Islet of Langerhans (tissue), 1 donor: Measurements from ENCODE around the gene DIAPH2.

ENCODE experiments used
- FAIRE-seq: peaks from one replicate; lab custom pipeline; 2011; peaks lifted over from hg19 to GRCh38; lab: Jason Lieb, UNC

The DIAPH2 gene

GRCh38 chrX:96978906-96979305, 294.3 kb downstream of the DIAPH2 start:
- no peak for FAIRE-seq

- FAIRE-seq = no peak
Measured at GRCh38 chrX:96979766-96980165, 295.1 kb downstream of the DIAPH2 start.

DNA sequence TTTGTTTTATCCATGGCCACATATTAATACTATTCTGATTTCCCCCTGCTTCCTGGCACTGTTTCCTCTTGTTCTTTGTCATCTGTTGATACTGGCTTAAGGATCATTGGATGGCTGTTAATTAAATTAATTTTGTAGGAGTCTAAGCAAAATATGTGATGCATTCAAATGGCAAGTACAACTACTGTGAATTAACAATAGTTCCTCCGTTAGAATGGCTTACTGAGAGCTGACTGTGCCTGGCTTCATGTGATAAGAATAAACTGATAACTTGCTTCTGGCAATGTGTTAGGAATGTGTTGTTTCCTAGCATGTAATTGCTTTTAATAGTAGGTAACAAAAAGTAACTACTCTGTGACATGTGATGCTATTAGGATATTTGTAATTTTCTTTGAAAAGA, 297.5 kb downstream of the DIAPH2 start:
- no peak for FAIRE-seq

DNA sequence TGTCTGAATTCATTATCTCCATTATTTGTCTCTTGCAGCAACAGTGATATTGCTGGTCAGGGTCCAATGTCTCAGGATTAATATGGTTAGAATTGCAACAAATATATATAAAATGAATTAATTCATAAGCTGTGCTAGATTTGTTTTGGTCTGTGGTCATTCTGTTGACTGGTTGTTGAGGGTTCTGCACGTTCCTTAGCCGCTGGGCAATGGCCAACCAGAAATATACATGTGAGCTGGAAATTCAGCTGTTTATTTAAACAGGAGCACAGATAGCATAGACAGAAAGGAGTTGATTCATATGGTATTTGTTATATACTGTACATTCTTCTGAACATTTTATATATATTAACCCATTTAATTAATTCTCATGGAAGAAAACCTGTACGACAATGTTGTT, 299.9 kb downstream of the DIAPH2 start:
- FAIRE-seq = no peak

- no peak for FAIRE-seq
Measured at GRCh38 chrX:96985046-96985445, 300.4 kb downstream of the DIAPH2 start.

GRCh38 chrX:96987228-96987627, 302.6 kb downstream of the DIAPH2 start:
- FAIRE-seq = no peak

GRCh38 chrX:96989830-96990571, 305.4 kb downstream of the DIAPH2 start:
- no peak for FAIRE-seq

- FAIRE-seq = no peak
Measured at GRCh38 chrX:96994093-96994492, 309.5 kb downstream of the DIAPH2 start.

DNA sequence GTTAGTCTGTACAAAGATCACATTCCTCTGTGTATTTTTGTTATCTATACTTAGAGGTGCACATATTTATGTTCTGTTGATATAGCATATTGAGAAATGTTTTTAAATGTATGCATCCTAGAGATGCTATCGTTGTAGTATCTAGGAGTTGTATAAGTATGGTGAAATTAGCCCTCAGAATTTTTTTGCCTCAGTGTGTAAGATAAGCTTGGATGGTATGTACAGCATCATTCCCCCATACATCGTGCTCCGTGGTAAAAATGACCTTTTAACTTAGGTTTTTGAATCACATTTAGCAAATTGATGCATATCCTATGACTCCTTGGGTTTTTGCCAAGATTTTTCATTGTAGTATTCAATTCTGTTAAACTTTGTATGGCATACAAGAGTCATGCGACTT, 312.6 kb downstream of the DIAPH2 start:
- FAIRE-seq = no peak

DNA sequence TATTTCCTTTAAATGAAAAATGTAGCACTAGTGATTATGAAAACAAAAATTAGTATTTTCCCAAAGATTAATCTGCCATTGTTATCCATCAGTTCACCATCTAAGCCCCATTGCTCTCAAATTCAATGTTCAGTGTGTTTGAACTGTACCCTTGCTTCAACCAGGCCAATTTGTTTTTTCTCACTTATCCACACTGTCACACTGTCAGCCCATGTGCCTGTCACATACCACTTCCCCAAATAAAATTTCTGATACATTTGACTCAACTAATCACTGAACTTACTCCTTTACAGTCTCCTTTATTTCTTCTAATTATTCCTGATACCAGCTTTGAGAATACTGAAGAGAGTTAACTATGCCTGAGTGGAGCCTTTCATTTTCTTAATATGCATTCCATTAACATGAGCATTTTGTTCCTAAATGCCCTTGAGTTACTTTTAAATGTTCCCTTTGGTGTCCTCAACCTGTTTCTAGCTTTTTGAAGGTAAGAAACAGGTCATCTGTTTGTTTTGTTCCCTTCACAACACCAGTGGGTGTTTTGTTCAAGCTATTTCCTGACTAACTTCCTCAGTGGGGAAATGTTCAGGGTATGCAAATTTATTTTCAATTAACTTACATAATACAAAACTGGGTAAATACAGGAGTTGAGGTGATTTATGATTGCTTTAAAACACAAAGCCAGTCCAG, 316.2 kb downstream of the DIAPH2 start:
- FAIRE-seq = no peak

DNA sequence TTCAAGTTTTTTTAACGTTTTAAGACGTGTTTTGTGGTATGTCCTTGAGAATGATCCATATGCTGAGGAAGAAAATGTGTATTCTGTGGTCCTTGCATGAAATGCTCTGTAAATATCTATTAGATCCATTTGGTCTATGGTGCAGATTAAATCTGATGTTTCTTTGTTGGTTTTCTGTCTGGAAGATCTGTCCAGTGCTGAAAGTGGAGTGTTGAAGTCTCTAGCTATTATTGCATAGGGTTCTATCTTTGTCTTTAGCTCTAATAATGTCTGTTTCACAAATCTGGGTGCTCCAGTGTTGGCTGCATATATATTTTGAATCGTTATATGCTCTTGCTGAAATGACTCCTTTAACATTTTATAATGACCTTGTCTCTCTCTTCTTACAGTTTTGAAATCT, 321.5 kb downstream of the DIAPH2 start:
- FAIRE-seq = peak; percentile 47

- FAIRE-seq = no peak
Measured at GRCh38 chrX:97009391-97009790, 324.7 kb downstream of the DIAPH2 start.

- FAIRE-seq = no peak
Measured at GRCh38 chrX:97011540-97011939, 326.9 kb downstream of the DIAPH2 start.

- FAIRE-seq = no peak
Measured at GRCh38 chrX:97016106-97016505, 331.5 kb downstream of the DIAPH2 start.

- no peak for FAIRE-seq
Measured at GRCh38 chrX:97021680-97022079, 337.0 kb downstream of the DIAPH2 start.

- peak; percentile 17 for FAIRE-seq
Measured at GRCh38 chrX:97026406-97026805, 341.8 kb downstream of the DIAPH2 start.

- FAIRE-seq = no peak
Measured at GRCh38 chrX:97027384-97027922, 342.8 kb downstream of the DIAPH2 start.

DNA sequence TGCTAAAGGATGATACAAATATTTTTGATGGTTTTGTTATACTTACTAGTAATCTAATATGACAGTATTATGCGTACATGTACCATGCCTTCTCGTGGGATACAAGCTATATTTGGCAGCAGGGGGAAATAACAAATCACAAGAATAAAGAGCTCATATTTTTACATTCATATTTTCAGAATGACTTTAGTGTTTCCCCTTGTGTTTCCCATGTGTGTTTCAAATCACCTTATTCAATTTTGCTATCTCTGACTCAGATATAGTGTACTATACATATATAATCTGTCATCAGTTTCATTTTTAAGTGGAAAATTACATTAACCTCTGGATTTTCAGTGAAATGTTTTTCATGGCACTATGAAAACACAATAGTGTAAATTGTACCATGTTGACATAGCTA, 345.8 kb downstream of the DIAPH2 start:
- FAIRE-seq = no peak

DNA sequence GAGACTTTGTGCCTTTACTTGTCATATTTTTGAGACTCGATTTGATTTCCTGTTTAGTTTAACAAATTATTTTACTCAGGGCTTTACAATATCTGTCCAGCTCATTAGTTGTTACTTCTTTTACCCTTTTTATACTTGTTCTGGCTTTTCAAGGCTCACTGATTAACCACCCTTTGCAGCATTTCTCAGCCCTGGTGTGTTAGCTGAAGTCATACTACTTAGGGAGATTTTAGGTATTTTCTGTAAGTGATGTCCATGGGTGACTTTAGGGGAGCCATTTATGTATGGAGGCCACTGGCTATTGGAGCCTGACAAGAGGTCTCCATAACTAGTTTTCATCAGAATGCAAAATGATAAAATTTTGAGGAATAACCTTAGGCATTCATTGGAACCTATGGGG, 346.3 kb downstream of the DIAPH2 start:
- FAIRE-seq = peak; percentile 89

- FAIRE-seq = no peak
Measured at GRCh38 chrX:97039363-97040029, 354.9 kb downstream of the DIAPH2 start.

DNA sequence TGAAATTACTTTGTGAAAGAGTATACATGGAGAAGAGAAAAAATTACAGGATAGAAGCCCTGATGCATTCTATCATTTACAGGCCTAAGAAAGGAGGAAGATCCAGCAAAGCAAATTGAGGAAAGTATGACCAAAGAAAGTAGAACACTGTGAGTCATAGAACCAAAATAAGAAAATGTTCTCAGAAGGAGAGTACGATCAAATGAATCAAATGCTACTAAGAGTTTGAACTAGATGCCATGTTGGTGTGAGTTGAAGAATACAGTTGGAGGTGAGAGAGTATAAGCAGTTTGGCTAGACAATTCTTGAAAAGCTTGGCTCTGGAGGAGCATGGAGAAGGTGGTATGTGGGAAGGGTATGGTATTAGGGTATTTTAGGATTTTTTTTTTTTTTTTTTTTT, 360.8 kb downstream of the DIAPH2 start:
- FAIRE-seq = no peak

DNA sequence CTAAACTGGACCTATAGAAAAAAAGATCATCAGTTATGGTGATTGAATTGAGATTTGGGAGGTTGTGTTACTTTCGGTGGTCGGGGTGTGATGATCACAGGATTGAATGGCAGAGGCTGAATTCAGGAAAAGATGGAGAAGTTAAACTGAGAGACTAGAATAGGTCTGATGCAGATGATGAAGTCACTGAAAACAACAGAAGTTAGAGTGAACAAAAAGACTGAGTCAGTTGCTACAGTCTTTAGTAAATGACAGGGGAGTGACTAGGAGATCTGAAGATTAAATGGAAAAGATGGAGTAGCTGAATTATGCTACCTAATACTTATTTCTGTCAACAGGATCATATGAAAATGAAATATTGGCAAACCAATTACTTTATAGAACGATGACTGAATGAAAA, 362.2 kb downstream of the DIAPH2 start:
- FAIRE-seq = no peak

DNA sequence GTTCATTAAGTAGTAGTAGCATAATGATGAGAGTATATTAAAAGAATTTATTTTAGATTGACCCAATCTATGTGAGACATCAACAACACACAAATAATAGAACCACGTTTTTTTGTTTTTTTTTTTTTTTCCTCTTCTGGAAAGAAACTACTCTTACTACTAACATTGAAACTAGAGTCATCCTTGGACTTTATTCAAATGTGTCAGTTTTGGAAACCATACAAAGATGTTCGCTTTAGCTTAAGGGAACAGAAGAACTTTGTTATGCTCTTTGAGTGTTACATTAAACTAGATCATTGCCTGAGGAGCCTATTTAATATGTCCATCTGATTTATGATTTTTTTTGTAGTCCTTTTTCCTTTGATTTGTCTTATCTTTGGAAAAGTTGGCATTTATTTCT, 365.8 kb downstream of the DIAPH2 start:
- no peak for FAIRE-seq
